DMS79 (cell line): ENCODE data around the gene ISCA2.
"Not testable (repeated sequence)": the region's sequence is repeated elsewhere in the genome, so short reads cannot be mapped to it uniquely, and the experiment has no call there.

Experiments
- DNase-seq: peaks from one replicate; lab custom pipeline; 2025; lab: John Stamatoyannopoulos, UW

Gene ISCA2, protein sequence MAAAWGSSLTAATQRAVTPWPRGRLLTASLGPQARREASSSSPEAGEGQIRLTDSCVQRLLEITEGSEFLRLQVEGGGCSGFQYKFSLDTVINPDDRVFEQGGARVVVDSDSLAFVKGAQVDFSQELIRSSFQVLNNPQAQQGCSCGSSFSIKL

DNA sequence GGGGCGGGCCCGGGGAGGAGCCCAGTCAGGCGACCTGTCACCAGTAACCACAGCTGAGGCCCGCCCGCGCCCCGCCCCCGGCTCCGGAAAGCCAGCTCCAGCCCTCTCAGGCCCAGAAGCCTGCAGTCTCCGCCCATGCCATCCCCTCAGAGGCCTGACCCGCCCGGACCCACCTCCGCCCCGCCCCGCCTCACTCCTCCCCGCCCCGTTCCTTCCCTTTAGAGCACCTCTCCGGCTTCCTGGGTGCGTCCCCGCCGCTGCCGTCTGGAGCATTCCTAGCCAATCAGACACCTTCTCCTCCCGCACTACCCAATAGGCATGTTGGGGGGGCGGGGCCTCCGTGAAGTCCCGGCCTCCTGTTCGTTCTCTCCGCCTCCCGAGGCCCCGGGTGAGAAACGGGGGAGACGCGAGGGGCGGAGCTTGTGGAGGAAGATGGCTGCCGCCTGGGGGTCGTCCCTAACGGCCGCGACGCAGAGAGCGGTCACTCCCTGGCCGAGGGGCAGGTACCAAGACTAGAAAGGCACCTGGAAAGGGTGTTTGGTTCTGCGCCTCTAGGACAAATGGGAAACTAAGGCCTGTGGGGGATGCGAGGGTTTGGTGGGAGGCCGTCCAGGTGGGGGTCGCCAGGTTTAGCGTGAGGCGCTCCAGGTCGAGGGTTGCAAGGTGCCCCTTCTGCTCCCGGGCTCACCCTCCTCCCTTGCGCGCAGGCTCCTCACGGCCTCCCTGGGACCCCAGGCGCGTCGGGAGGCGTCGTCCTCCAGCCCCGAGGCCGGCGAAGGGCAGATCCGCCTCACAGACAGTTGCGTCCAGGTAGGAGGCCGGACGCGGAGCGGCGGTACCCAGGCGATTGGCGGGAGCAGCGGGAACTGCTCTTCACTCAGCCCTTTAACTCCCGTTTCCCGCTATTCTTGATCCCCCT lies at the start of gene ISCA2:
Gene ISCA2, plus strand, starts transcription at position 423 of the 919 bp plus-strand sequence. Its CDS starts 10 bp downstream, at position 433.
- DNase-seq = peak; percentile 100

DNA sequence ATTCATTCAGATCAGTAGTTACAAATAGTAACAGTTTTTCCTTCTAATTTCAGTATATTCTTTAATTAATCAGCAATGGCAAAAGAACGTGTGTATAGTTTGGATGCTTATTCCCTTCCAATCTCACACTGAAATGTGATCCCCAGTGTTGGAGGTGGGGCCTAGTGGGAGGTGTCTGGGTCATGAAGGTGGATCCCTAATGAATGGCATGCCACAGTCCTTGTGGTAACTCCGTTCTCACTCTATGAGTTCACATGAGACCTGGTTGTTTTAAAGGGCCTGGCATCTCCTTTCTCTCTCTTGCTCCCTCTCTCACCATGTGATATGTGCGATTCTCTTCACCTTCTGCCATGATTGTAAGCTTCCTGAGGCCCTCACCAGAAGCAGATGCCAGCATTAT lies 48.7 kb upstream of the ISCA2 start:
- DNase-seq = no peak

DNA sequence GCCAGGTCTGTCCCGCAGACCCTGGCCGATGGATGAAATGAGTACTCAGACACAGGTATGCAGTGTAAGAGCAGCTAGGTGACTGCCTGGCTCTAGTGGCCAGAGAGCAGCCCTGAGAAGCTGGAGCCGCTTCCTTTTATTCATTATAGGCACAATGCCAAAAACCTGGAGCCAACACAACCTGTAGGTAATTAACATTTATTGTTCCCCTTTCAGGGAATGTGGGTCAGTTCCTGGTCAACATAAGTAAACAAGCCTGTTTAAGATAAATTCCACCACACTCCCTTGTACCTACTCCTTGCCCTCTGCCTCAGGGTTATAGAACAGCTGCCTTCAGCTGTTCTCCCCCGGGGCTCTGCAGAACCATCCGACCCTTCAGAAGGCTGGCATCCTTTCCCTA lies 39.2 kb upstream of the ISCA2 start:
- not testable (repeated sequence) for DNase-seq

DNA sequence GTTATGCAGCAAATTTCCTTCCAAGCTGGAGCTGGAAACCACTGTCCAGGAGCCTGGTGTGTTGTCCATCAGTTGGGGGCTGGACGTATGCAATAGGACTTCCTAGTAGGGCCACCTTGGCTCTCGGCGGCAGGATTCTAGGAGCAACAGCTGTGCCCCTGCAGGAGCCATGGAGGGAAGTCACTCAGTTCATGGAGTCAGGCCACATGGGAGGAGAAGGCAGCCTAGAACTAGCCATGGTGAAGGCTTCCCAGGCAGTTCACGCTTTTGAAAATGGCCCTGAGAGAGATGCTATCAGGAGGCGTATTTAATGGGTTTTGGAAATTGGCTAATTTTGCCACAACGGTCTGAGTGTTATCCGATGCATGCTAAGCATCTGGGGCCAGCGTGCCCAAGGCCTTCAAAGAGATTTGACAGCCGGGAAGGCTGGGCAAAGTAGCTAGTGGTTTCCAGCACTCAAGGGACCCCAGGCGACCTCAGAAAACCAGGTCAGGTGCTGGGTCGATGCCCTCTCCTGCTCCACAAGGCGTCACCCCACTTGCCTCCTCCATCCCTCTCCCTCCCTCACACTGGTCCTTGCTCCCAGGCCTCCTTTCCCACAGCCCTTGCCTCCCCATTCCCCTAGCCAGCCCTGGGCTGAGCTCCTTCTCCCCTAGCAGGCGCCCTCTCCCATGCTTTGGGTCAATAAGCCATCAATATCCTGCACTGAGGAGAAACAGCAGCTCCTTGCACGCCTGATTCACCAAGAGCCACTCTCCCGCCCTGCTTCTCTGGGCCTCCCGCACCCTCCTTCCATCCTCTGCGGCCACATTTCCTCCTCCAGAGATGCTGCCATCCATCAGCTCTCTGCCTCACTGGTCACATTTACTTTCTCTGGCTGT lies 36.6 kb upstream of the ISCA2 start:
- peak; percentile 13 for DNase-seq

DNA sequence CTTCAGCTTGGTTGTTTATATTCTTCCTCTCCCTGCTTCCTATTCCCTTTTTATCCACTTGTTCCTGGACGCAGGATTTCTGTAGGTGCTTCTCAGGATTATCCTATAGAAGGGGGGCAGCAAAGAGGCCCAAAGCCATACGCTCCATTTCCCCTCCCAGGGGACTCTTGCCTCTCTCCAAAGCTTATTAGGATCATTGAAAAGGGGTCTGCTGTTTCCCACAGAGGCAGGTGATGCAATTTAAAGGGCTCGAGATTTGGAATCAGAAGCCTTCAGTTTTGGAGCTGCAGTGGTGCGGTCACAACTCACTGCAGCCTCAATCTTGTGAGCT lies 36.0 kb upstream of the ISCA2 start:
- peak; percentile 53 for DNase-seq

DNA sequence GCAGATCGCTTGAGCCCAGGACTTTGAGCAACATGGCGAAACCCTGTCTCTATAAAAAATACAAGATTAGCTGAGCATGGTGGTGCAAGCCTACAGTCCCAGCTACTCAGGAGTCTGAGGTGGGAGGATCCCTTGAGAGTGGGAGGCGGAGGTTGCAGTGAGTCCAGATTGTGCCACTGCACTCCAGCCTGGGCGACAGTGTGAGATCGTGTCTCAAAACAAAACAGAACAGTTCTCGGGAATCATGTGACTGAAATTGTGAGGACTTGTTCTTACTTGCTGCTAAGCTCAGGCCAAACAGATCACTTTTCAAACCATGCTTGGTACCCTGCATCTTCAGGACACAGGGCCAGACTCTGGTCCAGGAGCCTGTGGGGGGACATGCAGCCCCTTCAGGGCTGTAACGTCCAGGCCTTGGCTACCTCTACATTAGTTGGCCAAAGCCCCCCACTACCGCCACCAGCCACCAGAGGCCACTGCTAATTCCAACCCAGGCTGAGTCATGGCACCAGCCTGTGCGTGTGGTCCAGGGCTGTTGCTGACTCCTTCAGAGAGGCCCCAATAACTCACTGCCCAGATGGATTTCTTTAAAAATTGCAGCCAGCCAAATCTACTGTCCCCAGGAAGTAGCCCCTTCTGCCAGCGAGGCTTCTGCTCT lies 34.1 kb upstream of the ISCA2 start:
- DNase-seq = no peak

DNA sequence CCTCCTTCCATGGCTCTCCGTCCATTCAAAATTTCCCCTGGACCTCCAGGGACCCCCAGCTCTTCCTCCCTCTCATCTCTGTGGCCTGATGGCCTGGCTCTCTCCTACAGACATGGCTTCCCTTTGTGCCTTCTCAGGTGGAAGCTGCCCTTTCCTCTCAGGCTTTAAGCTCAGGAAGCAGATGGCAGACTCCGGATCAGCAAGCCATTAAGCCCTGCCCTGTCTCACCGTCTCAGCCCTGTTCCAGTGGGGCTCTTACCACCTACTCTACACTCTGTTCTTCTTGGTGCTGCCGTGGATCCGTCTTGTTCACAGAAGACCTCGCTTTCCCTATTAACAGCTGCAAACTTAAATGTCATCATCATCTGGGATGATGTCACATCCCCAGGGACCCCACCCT lies 33.6 kb upstream of the ISCA2 start:
- no peak for DNase-seq

DNA sequence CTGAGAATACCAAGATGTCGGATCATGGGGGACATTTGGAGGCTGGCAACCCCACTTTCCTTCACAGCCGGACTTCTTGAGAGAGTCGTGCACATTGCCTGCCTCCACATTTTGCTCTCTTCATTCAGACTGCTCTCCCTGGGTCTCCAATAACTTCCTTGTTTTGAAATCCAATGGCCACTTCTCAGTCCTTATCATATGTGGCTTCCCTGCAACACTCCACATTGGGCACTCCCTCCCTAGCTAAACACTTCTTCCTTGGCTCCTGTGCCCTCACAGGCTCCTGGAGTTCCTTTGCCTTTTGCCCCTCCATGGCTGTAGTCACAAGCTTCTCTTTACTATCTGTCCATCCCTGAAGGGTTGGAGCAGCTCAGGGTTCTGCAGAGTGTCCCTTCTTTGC lies 30.6 kb upstream of the ISCA2 start:
- no peak for DNase-seq

DNA sequence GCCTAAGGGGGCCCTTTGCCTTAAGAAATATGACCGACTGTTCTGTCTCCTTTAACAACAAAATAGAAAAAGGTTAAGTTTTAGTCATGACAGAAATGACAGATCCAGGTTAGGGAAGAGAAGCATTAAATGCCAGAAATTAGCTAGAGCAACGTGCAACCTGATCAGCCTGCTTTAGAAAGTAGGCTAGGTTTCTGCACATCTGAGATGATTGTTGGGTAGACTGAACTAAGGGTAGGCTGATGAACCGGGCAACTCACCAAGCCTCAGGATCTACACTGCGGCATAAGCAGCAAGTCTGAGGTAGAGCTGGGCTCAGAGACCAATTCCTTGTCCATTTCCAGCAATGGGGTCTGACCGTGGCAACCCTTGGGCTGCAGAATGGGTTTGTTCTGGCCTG lies 29.9 kb upstream of the ISCA2 start:
- DNase-seq = no peak

DNA sequence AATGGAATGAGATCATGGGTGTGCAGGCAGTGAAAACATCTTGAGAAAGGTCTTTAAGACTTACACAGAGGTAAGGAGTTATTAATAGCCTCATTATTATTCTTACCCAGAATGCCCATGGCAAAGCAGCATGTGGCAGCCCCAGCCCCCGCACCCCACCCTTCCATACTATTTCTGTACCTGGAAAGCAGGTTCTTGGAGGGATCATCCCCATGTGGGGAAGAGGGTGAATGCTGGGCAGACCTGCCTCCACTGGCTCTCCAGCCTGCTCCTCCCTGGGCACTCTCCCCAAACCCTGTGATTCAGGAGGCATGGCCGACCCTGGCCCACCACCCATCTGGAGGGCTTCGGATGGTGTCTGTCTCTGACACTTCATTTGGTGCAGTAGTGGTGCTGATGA lies 28.8 kb upstream of the ISCA2 start:
- DNase-seq = no peak

DNA sequence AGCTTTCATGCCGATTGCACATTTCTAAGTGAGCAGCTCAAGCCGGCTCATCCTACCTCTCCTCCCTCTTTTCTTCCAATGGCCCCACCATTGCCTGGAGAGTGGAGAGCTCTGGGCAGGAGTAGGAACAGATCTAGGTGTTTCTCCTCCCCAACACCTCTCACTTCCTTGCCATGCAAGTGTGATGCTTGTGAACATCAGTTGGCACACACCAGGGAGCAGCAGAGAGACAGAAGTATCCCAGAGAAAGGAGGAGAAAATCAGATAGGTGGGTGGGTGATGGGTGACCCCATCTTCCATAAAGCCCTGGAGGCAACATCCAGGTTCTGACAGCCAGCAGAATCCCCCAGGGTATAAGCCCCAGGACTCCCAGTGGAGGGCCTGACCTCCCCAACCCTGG lies 28.2 kb upstream of the ISCA2 start:
- no peak for DNase-seq

DNA sequence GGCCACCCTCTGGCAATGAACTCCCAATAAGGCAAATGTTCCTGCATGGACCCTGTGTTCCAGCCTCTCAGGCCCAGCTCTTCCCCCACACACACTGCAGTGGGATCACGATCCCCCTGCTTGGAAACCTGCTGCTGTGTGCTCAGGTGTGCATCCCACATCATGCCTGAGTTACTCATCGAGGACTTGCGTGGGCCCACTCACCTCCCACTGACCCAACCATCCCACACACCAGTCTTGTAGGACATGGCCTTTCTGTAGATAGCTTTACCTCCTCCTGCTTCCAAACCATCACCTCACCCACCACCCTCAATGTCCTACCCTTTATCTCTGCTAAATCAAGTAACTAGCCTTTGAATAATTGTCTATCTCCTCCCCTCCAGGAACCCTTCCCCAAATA lies 25.1 kb upstream of the ISCA2 start:
- DNase-seq = no peak

DNA sequence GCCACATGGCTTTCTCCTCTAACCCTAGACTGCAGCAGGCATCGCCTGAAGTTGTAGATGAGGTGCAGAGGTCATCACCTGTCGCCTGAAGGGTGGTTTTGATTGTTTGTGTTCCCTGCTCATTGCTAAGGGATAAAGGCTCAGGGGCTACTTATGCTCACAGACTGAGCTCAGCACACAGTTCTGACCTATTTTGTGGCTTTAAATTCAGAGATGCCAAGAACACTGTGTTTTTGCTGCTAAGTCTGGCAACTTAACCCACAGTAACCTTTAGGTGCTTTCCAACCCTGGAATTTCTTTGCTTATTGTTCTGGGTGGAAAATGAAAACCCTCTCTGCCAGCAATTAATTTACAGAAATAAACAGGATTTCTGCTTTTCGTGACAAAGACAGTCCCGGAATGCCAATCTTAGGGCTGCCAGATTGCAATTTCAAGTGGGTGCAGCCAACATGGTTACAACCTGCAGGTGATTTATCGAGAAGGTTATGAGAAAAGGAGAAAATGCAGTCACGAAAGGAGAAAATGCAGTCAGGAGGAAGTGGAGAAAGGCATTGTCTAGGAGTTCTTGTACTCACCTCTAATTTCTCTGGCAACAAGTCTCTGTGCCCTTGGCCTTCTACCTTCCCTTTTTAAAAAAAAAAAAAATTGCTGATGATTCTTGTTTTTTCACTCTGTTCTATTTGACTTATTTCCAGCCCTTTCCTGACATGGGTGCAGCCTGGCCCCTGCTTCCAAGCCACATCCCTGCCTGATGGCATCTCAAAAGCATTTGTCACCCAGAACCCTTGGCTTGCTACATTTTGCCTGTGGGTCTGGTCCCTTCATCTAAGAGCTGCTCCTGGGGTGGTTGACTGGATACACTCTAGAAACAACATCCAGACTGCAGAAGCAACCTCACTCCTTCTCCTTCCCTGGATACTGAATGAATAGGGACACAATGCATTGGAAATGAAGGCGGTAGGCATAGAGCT lies 23.7 kb upstream of the ISCA2 start:
- DNase-seq = no peak

DNA sequence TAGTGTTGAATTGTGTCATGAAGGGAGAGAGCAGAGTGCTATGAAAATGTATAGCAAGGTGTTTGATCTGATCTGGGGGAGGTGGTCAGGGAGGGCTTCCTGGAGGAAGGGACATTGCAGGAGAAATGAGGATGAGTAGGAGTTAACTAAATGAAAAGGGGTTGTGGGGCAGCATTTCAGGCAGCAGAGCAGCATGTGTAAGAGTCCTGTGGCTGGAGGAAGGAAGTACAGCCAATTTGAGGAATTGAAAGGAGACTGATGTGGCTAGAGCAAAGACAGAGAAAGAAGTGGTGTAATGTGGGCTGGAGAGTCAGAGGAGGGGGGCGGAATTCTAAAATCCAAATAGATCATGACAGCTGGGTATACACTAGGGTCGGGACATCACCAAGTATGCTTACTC lies 21.0 kb upstream of the ISCA2 start:
- no peak for DNase-seq

DNA sequence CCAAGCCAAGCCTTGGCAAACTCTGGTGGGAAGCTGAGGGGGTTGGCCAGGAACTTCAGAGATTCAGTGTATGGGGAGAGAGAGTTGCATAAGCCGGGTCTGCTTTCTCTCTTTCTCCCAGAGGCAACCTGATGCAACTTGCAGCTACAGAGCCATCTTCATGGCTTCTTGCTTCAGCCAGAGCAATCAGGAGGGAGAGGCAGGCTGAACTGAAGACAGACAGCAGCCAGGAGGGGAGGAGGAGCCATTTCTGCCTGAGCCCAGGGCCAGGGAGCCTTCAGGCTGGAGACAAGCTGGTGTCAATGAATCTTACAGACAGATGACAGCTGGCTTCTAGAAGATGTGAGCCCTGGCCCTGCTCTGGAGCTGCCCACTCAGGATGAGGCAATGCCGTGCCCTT lies 19.2 kb upstream of the ISCA2 start:
- no peak for DNase-seq

DNA sequence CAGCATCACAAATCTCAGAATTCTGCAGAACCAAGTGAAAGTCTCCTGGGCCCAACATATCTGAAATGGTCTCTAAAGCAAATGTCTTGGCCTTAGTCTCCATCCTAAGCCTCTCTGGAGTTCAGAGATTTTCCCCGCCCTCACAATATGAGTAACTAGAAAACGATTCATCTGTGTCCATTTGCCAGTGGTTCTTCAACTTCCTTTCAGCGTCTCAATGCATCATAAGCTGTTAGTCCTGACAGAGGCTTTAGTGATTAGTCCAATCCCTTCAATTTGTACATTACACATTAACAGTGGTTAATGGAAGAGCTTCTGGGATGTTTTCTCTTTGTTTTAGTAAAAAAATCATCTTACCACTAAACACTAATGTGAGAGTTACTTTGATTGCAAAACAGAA lies 17.9 kb upstream of the ISCA2 start:
- no peak for DNase-seq

DNA sequence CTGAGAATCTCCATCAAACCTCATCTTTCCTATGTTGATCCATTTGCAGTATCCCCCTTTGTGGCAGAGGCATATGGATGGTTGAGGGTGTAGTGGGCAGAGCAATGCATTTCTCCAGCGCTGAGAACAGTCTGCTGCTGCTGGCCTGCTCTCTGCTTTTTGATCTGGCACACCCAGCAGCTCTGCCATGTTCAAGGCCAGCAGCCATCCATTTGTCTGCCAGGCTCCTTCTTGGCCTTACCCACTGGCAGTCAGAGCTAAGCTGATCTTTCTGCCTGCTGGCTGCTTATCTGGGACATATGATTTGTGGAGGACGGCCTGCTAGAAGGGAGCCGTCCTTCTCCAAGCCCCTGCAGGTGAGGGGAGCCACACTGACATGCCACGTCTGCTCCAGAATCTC lies 17.5 kb upstream of the ISCA2 start:
- DNase-seq = no peak

DNA sequence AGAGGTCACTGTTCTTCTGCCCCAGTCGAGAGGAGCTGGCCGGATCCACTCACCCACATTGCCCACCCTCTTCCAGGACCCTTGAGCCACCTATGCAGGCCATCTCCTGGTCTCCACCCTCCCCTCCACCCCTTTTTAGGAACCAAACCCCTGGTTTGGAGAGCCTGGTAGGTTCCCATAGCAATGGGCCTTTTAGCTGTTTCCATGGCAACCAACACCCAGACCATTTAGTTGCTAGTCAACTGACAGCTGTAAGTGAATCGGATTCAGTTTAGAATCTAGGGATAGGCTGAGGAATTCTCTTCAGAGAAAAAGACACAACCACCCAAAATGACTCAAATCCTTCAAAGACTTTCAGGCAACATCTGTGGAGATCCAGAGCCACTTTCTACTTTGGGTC lies 17.0 kb upstream of the ISCA2 start:
- DNase-seq = no peak

DNA sequence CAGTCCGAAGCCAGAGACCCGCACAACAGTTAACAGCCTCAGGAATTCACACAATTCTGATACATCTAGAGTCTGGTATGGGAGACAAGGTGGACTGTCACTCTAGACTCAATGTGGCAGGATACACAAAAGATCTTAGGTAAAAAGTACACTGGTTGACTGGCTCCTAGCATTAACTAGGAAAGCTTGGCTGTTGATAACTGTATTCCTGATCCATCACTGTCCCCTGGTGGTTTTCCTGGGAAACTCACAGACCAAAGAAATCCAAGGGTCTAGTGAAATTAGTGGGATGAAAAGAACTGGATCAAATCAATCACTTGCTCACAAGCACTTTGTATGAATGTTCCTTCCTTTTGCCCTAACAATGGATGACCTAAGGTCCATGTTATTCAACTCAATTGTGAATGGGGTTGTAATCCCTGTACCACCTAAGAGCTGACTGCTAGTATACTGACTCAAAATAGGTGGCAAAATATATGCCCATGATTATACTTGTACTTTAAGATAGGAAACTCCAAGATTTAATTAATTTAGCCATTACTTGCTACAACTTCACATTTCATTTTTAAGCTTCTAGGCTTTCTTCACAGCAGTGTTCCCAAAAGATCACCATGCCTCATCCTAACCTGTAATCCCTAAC lies 14.4 kb upstream of the ISCA2 start:
- DNase-seq = no peak

DNA sequence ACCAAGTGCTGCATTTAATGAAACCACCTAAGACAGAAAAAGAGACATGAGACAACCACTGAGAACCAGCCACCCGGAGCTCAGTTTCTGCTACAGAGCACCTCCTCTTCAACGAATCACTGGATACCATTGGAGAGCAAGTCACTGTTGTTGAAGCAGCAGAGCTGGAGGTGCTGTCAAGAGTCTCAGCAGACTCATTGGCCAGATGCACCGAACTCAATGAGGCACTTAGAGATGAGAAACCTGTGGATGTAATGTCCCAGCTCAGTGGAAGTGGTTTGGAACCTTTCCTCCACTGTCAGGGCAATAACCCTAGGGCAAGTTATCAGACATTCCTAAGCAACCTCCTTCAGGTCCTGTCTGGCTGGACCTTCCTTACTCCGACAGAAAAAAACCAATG lies 13.5 kb upstream of the ISCA2 start:
- DNase-seq = no peak

DNA sequence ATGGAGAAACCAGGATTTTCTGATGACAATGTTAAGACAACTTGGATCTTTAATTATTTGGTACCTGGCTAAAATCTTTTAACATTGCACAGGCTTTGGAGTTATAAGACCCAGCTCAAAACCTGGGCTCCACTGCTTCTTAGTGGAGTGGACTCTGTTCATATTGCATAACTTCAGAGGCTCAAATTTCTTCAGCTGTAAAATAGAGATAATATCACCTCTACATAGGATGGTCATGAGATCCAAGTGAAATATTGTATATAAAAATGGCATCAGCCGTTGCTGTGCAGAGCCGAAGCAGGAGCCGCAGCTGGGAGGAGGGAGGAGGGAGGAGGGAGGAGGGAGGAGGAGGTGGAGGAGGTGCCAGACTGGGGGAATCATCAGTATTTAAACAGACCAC lies 11.0 kb upstream of the ISCA2 start:
- DNase-seq = no peak
